Heart left ventricle (tissue), 16 donors: Measurements from ENCODE around the gene RAB40C. TPM values are rescaled to one million over a fixed set of nuclear protein-coding genes. Genes with fewer than 3 reads are reported as not detected.

ENCODE experiments used
- ATAC-seq, 4 donors: fragments of 200-7000 bp; cut with Tn5 transposase; one replicate each; pipeline ENCODE4 v1.9.1; 2020 to 2022; ENCODE audit warnings: moderate library complexity in 4 of 4, mild to moderate bottlenecking in 3 of 4, moderate number of reproducible peaks in 1 of 4
- DNase-seq, 5 donors: peaks; one replicate each; pipeline ENCODE4 v3.0.0-alpha.2; 2020
- H3K27ac ChIP-seq, 12 donors: fragments of 200-600 bp; sonication (generic) in 4 of 12; one replicate each; pipeline versions ENCODE4 v1.5.0 to v1.8.0; 2016 to 2022; ENCODE audit warnings: mild to moderate bottlenecking in 2 of 12
- H3K27me3 ChIP-seq, 9 donors: fragments of 200-600 bp; sonication (generic) in 2 of 9; one replicate each; pipeline versions ENCODE4 v1.5.1 to v1.8.0; 2016 to 2022; ENCODE audit warnings: mild to moderate bottlenecking in 3 of 9
- H3K36me3 ChIP-seq, 9 donors: fragments of 200-600 bp; sonication (generic) in 2 of 9; one replicate each; pipeline versions ENCODE4 v1.5.0 to v1.8.0; 2018 to 2022; ENCODE audit warnings: mild to moderate bottlenecking in 2 of 9
- H3K4me1 ChIP-seq, 12 donors: fragments of 200-600 bp; sonication (generic) in 4 of 12; one replicate each; pipeline versions ENCODE4 v1.5.0 to v1.8.0; 2016 to 2022; ENCODE audit warnings: mild to moderate bottlenecking in 3 of 12
- H3K4me3 ChIP-seq, 12 donors: fragments of 200-600 bp; sonication (generic) in 4 of 12; one replicate each; pipeline versions ENCODE4 v1.5.0 to v1.8.0; 2017 to 2022; ENCODE audit warnings: mild to moderate bottlenecking in 9 of 12, moderate library complexity in 4 of 12
- H3K9me3 ChIP-seq, 12 donors: fragments of 200-600 bp; sonication (generic) in 4 of 12; one replicate each; pipeline versions ENCODE4 v1.5.0 to v1.8.0; 2016 to 2022; ENCODE audit warnings: mild to moderate bottlenecking in 1 of 12
- POLR2A ChIP-seq, 2 donors: fragments of 450-650 bp; IDR thresholded peaks; one replicate each; pipeline ENCODE4 v1.6.1; 2017; ENCODE audit warnings: antibody characterized with exemption in 2 of 2, mild to moderate bottlenecking in 2 of 2, moderate library complexity in 2 of 2
- WGBS, 4 donors: extraction: QIAGEN DNeasy Blood & Tissue Kit in 2 of 4; methylation state at CpG; one replicate each; pipeline versions ENCODE4 v1.1.5 to v1.1.7; 2013 to 2018; 5-methylcytosine and 5-hydroxymethylcytosine counted together
- intact Hi-C, 10 donors: fragments of 100-400 bp; cut with DNase I; formaldehyde crosslinking; loops; one replicate each; pipeline versions ENCODE4 v1.11.1 to v1.14.2; 2022
- polyA plus RNA-seq, 2 donors: library from polyadenylated mRNA; stranded (reverse); fragments of 200-250 nt; gene quantifications; one replicate each; pipeline ENCODE4 v1.2.3, GENCODE V29; 2013
- total RNA-seq, 9 donors: library from RNA; depleted of rRNA in 2 of 9; stranded (reverse); fragments of >200 nt in 2 of 9; fragmentation: NEBNext Ultra II Directional in 3 of 9; extraction: Animal tissue kit (Norgen Biotek cat#: 25700) in 3 of 9; gene quantifications; one replicate each; pipeline versions ENCODE4 v1.1.0 to v1.2.4, GENCODE V29; 2016 to 2023
- TF ChIP-seq, protein P1 (sequence below), 12 donors: fragments of 200-600 bp; sonication (generic) in 4 of 12; IDR thresholded peaks; one replicate each; pipeline versions ENCODE4 v1.5.0 to v1.8.0; 2018 to 2022; ENCODE audit warnings: antibody characterized with exemption in 12 of 12, mild to moderate bottlenecking in 5 of 12
- donor health status: ischemic (EF 13 %, LVEDD 7.1; RV severe dilation, severe dysfunction).
- donor health status: healthy with polysubstance abuse.
- donor health status: DM: no; HTN: yes; CAD: no.
- donor health status: DM: no; HTN: no; CAD: no.
- donor health status: ischemic (EF 25% LVEDD 6.9; RV normal size, moderate dysfunction).
- donor health status: ischemic (EF 25% LVEDD 5.7; RV mildly dilated, moderate dysfunction).
- donor health status: healthy.
- donor health status: DM: yes; HTN: yes; CAD: no.
- donor health status: ischemic (EF 35%, LVEDD 5.7; RV mildly dilated, moderate dysfunction).
- donor health status: nonischemic (EF 11% LVEDD 7.7; RV severe dilation, severe dysfunction).
- donor health status: DM: yes; HTN: yes; CAD: no.
- donor health status: PGD.
- donor health status: ischemic (EF 29% LVEDD 5.4; RV normal size, mild dysfunction).
- donor health status: nonischemic (EF 23%, LVEDD 6.1; RV moderate dilation, normal function).

Gene RAB40C
- total and polyA plus RNA-seq, 11 donors: 10.2 to 22.0 (median 12.8) TPM

DNA sequence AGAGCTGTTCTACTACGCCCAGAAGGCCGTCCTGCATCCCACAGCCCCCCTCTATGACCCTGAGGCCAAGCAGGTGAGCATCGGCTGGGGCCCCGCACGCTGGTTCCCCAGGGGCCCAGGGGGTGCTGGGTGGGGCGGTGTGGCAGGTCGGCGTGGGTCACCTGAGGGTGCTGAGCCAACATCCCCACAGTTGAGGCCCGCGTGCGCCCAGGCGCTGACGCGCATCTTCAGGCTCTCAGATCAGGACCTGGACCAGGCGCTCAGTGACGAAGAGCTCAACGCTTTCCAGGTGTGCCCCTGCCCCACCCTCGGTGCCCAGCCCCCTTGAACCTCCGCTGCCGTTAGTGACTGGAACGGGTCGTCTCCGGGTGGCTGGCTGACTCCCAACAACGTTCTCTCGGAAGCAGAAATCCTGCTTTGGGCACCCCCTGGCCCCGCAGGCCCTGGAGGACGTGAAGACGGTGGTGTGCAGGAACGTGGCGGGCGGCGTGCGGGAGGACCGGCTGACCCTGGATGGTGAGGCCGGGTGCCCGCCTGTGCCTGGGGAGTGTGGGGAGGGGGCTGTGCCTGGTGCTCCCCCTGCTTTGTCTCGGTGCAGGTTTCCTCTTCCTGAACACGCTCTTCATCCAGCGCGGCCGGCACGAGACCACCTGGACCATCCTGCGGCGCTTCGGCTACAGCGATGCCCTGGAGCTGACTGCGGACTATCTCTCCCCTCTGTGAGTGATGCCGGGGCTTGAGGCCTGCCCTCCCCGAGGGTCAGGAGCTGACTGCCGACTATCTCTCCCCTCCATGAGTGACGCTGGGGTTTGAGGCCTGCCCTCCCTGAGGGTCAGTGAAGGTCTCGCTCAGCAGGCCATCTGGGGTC is 80.9 kb downstream of the RAB40C start:
- DNase-seq (no peak), ATAC-seq (no peak)
- 87 to 91% (median 89%) methylated on average over 25 to 52 of the region's 52 CpGs for WGBS, 4 donors
- H3K4me1 ChIP-seq: peaks cover 6 to 40% (median 27%) of the 10 kb centered on the region in 12 donors
- H3K27ac ChIP-seq: no peak overlapping the region
- H3K4me3 ChIP-seq: no peak overlapping the region
- intact Hi-C loops: no loop called here
- H3K9me3 ChIP-seq: no peaks in the 10 kb centered on the region
- TF ChIP-seq, protein P1, sequence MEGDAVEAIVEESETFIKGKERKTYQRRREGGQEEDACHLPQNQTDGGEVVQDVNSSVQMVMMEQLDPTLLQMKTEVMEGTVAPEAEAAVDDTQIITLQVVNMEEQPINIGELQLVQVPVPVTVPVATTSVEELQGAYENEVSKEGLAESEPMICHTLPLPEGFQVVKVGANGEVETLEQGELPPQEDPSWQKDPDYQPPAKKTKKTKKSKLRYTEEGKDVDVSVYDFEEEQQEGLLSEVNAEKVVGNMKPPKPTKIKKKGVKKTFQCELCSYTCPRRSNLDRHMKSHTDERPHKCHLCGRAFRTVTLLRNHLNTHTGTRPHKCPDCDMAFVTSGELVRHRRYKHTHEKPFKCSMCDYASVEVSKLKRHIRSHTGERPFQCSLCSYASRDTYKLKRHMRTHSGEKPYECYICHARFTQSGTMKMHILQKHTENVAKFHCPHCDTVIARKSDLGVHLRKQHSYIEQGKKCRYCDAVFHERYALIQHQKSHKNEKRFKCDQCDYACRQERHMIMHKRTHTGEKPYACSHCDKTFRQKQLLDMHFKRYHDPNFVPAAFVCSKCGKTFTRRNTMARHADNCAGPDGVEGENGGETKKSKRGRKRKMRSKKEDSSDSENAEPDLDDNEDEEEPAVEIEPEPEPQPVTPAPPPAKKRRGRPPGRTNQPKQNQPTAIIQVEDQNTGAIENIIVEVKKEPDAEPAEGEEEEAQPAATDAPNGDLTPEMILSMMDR (IDR thresholded peaks at IDR 0.05): no peak
- TF ChIP-seq POLR2A (IDR thresholded peaks at IDR 0.05): no peak
- H3K36me3 ChIP-seq: peaks cover 0 to 53% (median 47%) of the 10 kb centered on the region in 9 donors
- H3K27me3 ChIP-seq: no peaks in the 10 kb centered on the region

DNA sequence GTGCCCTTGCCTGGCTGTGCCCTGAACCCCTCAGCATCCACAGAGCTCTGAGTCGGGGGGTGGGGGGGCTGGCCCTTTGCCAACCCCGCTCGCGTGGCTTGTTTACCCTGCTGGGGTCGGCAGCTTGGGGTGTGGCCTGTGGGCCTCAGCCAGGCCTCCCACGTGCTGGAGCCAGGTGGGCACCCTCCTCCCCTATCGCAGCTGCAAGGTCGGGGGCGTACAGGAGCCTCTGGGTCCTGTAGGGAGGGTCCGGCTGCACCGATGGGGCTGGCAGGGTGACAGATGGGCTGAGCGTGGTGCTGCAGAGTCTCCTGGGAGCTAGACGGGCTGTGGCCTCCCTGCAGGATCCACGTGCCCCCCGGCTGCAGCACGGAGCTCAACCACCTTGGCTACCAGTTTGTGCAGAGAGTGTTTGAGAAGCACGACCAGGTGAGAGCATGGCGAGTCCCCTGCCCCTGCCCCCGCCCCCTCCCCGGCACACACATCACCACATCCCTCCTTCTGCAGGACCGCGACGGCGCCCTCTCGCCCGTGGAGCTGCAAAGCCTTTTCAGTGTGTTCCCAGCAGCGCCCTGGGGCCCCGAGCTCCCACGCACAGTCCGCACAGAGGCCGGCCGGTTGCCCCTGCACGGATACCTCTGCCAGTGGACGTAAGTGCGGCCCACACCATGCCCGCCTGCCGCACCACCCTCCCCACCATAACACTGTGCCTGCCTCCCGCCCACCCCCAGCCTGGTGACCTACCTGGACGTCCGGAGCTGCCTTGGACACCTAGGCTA is 81.7 kb downstream of the RAB40C start:
- 80 to 91% (median 86%) methylated on average over 27 to 40 of the region's 40 CpGs for WGBS, 4 donors
- no peak overlapping the region for H3K27ac ChIP-seq
- H3K36me3 ChIP-seq: peaks cover 0 to 53% (median 47%) of the 10 kb centered on the region in 9 donors
- ATAC-seq (no peak), DNase-seq (no peak)
- H3K4me3 ChIP-seq: no peak overlapping the region
- no peak for TF ChIP-seq POLR2A (IDR thresholded peaks at IDR 0.05)
- TF ChIP-seq, protein P1 (IDR thresholded peaks at IDR 0.05): no peak
- no peaks in the 10 kb centered on the region for H3K9me3 ChIP-seq
- H3K27me3 ChIP-seq: no peaks in the 10 kb centered on the region
- intact Hi-C loops: no loop called here
- peaks cover 6 to 43% (median 27%) of the 10 kb centered on the region in 12 donors for H3K4me1 ChIP-seq

DNA sequence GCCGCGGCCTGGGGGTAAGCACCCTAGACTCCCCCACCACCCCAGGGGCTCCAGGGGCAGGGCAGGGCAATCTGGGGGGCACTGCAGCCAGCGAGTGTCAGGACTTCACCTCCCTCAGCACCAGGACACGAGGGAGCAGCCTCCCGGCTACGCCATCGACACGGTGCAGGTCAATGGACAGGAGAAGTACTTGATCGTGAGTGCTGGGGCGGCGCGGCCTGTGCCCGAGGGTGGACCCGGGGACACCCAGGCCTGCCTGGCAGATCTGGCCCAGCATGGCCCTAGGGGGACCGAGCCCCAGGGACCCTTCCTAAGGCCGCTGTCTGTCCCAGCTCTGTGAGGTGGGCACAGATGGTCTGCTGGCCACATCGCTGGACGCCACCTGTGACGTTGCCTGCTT is 82.5 kb downstream of the RAB40C start:
- no peak overlapping the region for H3K4me3 ChIP-seq
- no peak for ATAC-seq
- TF ChIP-seq, protein P1 (IDR thresholded peaks at IDR 0.05): no peak
- no peak for TF ChIP-seq POLR2A (IDR thresholded peaks at IDR 0.05)
- H3K4me1 ChIP-seq: peaks cover 4 to 40% (median 24%) of the 10 kb centered on the region in 12 donors
- intact Hi-C loops: no loop called here
- WGBS, 4 donors: 89 to 94% (median 91%) methylated on average over 17 to 19 of the region's 19 CpGs
- no peak overlapping the region for H3K27ac ChIP-seq
- no peaks in the 10 kb centered on the region for H3K27me3 ChIP-seq
- no peak for DNase-seq
- no peaks in the 10 kb centered on the region for H3K9me3 ChIP-seq
- H3K36me3 ChIP-seq: peaks cover 0 to 53% (median 47%) of the 10 kb centered on the region in 9 donors

DNA sequence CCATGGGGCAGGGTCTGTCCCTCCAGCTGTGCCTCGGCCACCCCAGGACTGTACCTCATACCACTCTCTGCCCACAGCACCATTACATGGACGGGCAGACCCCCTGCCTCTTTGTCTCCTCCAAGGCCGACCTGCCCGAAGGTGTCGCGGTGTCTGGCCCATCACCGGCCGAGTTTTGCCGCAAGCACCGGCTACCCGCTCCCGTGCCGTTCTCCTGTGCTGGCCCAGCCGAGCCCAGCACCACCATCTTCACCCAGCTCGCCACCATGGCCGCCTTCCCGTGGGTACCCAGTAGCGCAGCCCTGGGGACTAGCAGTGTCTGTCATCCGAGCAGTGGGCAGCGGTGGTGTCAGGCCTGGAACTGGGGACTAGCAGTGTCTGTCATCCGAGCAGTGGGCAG is 83.0 kb downstream of the RAB40C start:
- intact Hi-C loops: no loop called here
- Histone ChIP-seq H3K27ac (no peak overlapping the region), H3K36me3 (peaks cover 0 to 53% (median 47%) of the 10 kb centered on the region in 9 donors), H3K9me3 (no peaks in the 10 kb centered on the region), H3K27me3 (no peaks in the 10 kb centered on the region), H3K4me1 (peaks cover 3 to 37% (median 20%) of the 10 kb centered on the region in 12 donors), H3K4me3 (no peak overlapping the region)
- 91 to 94% (median 92%) methylated on average over 17 to 21 of the region's 21 CpGs for WGBS, 4 donors
- DNase-seq (no peak), ATAC-seq (no peak)
- TF ChIP-seq, protein P1 (IDR thresholded peaks at IDR 0.05): no peak
